Nephron (organoid): ENCODE data around the gene LIMK2.

Source experiments
- H3K27ac Mint-ChIP-seq, 3 experiments: 2 replicates each; pipeline ENCODE4 v1.8.0; 2020; ENCODE audit warnings: mixed read lengths in 3 of 3, mild to moderate bottlenecking in 2 of 3, moderate library complexity in 1 of 3
- H3K27me3 Mint-ChIP-seq: 2 replicates; pipeline ENCODE4 v1.8.0; 2021; ENCODE audit warnings: low read depth, mild to moderate bottlenecking, moderate library complexity, mixed read lengths
- H3K36me3 Mint-ChIP-seq: 2 replicates; pipeline ENCODE4 v1.8.0; 2020; ENCODE audit warnings: low read depth, mixed read lengths
- H3K4me1 Mint-ChIP-seq: 2 replicates; pipeline ENCODE4 v1.8.0; 2020; ENCODE audit warnings: mixed read lengths
- H3K4me3 Mint-ChIP-seq, 3 experiments: 2 replicates each; pipeline ENCODE4 v1.8.0; 2020; ENCODE audit warnings: mild to moderate bottlenecking in 3 of 3, mixed read lengths in 3 of 3, moderate library complexity in 2 of 3
- H3K9me3 Mint-ChIP-seq: 2 replicates; pipeline ENCODE4 v1.8.0; 2020; ENCODE audit warnings: mixed read lengths
- CTCF ChIP-seq, 3 experiments: fragments of 200-600 bp; sonication (generic); IDR thresholded peaks; one replicate each; pipeline ENCODE4 v1.5.0; 2021; ENCODE audit warnings: antibody characterized with exemption in 3 of 3; ENCODE audit not compliant: unreplicated experiment in 3 of 3

LIMK2 gene

DNA sequence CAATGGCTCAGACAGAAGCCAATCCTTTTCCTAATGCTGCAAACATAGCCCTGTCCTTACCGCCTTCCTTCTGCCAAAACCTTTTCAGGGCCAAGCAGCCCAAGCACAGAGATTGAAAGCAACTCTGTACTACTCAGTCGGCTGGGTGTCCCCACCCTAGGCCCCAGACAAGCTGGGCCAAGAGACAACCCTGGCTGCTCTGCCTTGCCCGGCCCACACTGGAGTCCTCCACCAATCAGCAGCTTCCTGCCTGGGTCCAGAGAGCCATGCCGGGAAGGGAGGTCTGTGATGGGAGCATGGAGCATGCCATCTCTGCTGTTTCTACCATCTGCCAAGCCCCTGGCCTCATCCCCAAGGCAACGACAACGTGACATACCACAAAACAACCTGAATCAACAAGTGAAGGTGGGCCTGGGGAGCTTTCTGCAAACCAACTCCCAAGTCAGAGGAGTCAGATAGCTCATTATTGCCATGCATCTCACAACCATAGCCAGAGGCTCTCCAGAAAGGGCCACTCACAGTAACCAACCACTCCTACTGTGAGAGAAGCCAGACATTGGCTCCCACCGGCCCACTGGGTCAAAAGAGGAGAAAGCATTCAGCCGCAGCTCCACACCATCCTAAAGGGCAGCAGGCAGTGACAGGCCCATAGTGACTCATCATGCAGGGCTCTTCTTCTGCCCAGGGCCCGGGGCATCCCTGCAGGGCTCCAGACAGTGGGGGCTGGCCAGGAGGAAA lies 115.9 kb downstream of the LIMK2 start:
- Mint-ChIP-seq H3K4me1 (peaks cover 22% of the 10 kb centered on the region), H3K27ac (no peak overlapping the region), H3K36me3 (peaks cover 77% of the 10 kb centered on the region), H3K9me3 (no peaks in the 10 kb centered on the region), H3K4me3 (no peak overlapping the region), H3K27me3 (no peaks in the 10 kb centered on the region)
- TF ChIP-seq CTCF (IDR thresholded peaks at IDR 0.05; ENCODE audit: unreplicated experiment in 3 of 3): no peak

- no peak for TF ChIP-seq CTCF (IDR thresholded peaks at IDR 0.05; ENCODE audit: unreplicated experiment in 3 of 3)
- Mint-ChIP-seq H3K4me3 (no peak overlapping the region), H3K27me3 (no peaks in the 10 kb centered on the region), H3K9me3 (no peaks in the 10 kb centered on the region), H3K4me1 (peaks cover 28% of the 10 kb centered on the region), H3K36me3 (peaks cover 81% of the 10 kb centered on the region), H3K27ac (no peak overlapping the region)
Observed at GRCh38 chr22:31328544-31328960, 116.5 kb downstream of the LIMK2 start.

DNA sequence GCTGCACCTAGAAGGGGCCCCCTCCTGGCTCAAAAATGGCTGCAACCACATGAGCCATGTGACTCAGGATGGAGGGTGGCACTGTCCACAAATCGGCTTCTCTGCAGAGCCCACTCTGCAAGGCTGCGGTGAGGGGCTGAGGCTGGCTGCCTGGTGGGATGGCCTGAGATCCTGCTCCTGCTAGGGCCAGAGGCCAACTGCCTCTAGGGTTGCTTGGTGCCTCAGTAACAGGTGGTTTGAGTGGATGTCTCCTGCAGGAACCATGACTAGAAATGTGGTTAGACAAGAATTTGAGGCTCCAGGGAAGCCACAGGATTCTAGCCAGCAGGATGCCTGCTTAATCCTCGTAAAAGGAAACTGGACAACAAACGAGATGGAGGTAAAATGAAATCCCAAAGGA lies 116.9 kb downstream of the LIMK2 start:
- Mint-ChIP-seq H3K4me1 (peaks cover 32% of the 10 kb centered on the region), H3K36me3 (peaks cover 85% of the 10 kb centered on the region), H3K4me3 (no peak overlapping the region), H3K27me3 (no peaks in the 10 kb centered on the region), H3K9me3 (no peaks in the 10 kb centered on the region), H3K27ac (no peak overlapping the region)
- no peak for TF ChIP-seq CTCF (IDR thresholded peaks at IDR 0.05; ENCODE audit: unreplicated experiment in 3 of 3)
